Fibroblast of upper back skin (primary cell): ENCODE data around the gene RGS13.
A peak's percentile ranks its signal among the peaks of the same experiment; 100 is the strongest.

Source experiments
- DNase-seq: peaks from one replicate; pipeline ENCODE4 v3.0.0-alpha.2; 2013

The RGS13 gene, protein sequence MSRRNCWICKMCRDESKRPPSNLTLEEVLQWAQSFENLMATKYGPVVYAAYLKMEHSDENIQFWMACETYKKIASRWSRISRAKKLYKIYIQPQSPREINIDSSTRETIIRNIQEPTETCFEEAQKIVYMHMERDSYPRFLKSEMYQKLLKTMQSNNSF

DNA sequence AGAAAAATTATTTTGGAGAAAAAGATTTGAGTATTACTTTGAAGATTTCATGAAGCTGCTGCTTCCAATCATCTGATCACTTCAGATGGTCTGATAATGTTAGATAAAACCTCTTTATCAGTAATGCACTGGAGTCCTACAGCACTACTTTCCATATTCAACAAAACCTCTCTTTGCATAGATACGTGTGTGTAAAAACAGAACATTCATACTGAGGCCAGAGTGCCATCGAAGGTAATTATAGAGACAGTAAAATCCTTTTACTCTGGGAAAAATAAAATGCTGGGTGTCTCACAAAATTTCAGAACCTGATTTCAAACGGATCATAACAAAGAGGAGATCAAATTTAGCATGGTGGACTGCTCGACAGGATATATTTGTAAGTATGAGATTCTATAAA, at the start of gene RGS13:
RGS13 (plus strand) TSS at position 209 of the 400 bp plus-strand sequence. CDS start 8,188 bp downstream, outside the sequence.
- no peak for DNase-seq

DNA sequence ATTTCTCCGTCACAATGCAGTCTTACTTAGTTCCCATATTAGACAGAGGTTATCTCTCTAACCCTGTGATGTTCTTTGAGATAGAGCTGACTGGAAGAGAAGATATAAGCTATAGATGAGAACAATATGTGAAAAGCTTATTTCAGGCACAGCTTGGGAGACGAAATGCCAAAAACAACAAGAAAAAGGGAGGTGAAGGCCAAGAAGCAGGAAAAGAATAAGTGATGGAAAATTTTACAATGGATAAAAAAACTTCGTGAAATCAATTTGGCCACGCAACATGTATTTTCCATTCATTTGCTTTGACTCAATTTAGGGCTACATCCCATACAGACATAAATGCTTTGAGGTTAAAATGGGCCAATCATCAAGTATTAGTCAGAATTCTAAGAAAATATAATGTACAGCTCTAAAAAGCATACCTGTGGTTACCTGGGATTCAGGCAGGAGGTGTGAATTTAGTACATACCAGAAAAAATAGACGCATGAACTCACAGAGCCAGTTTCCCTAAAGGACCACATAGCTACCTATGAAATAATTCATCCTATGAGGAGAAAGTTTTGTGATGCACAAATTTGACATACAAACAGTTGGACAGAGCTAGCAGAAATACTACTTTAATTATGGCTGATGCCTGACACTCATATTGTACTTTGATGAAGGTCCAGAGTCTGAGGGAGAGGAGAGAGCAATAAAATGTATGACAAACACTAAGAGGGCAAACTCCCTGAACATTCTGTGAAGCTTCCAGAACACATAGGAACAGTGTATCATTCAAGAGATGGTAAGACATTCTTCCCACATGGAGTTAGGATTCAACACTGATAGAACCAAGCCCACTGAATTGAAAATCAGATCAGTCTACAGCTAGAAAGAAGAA, 48.3 kb upstream of the RGS13 start:
- no peak for DNase-seq

DNA sequence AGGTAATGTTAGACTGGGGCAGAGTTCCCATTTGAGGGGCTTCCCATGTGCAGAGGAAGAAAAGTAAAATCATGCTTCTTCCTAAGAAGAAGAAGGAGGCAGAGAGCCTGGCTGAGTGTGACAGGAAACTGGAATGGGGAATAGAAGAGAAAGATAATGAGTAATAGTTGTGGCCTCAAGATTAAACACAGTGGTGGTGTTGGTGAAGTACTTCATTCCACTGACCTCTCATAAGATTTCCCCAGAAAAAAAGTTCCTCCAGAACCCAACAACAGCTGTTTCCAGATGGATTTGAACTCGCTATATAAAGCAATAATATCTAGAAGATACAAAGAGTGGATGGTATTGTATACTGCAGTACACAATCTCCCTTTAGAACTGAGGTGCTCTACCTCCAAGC, 47.4 kb upstream of the RGS13 start:
- DNase-seq: peak; percentile 47

DNA sequence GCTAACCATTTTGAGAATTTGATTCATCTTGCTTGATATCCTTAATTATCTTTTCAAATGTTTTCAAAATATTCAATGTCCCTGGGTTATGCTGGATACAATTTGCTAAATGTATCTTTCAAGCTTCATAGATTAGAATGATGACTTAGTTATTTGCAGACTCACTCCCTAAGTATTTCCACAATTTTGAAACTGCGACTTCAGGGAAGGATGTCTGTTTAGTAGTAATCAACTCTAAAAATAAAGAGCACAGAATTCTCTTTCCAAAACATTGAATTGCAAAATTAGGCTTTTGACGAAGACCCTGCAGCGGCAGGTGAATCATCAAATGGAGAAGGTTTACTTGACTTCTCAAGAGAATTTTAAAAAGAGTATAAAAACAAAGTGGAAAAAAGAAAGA, 46.1 kb upstream of the RGS13 start:
- DNase-seq: no peak

DNA sequence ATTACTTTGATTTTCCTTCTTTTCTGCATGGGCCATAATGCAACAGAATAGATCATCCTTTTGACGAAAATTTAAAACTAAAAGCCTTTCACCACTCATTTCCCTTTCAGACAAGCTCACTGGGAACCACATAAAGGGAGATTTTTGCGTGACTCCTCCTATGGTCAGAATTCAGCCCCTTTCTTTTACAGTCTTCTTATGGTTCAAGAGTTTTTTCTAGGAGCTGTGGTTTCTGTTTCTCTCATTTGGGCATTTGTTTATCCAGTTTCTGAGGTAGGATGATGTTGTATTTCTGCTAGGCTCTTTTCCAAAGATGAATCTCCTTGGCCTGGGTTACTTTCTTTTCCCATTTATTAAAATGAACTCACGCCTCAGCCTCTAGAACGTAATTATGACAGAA, 43.4 kb upstream of the RGS13 start:
- no peak for DNase-seq

DNA sequence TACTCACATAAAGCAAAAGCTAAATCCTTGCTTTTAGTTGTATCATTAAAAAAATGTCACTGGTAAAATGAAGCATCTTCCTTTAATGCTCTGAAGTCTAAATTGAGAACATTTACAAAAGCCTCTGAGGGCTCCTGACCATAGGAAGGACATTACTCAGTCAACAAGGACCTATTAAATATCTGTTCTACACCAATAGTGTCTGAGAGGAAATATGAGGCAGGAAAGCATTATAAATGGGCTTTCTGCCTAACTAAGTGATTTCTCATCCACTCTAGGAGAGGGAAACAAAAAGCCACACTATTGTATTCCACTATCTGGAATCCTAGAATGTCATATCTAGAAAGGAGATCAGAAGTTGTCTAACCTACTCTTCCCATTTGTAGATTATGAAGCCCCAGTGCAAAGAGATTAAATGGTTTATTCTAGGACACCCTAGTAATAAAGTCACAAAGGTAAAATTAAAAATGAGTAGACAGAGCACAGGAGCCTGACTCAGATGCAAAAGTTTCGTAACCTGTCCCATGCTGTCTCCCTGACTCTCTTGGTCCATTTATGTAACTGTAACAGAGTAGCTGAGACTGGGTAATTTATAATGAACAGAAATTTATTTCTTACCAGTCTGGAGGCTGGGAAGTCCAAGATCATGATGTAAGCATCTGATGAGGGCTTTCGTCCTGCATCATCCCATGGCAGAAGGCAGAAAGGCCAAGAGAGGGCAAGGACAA, 42.8 kb upstream of the RGS13 start:
- no peak for DNase-seq

DNA sequence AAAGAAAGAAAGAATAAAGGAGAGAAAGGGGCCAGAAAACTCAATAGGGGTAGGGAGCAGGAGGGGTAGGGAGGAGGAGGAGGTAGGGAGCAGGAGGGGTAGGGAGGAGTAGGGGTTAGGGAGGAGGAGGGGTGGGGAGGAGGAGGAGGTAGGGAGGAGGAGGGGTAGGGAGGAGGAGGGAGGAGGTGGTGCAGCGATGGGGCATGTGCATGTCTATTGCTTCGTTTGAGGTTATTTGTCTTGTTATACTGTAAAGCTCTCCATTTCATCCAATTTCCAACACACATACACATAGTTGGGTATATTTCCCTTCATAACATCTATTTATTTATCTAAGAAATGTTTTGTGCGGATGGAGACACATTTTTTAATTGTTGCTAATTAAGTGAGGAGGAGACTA, 40.6 kb upstream of the RGS13 start:
- no peak for DNase-seq

DNA sequence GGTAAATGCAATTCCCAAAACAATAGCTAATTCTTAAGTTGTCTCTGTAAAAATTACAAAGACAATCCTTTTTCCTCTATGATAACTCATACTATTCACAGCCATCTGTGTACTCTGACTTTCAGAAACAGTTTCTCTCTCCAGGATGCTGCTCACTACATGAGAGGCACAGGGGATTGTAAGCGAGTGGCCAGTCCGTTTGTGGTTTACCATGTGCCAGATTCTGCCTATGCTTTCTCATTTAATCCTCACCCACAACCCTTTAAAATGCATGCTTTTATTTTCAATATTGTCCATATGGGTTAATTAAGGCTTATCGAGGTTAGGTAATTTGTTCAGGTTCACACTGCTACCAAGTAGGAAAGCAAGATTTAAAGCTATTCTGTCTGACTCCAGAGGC, 37.4 kb upstream of the RGS13 start:
- DNase-seq: no peak

DNA sequence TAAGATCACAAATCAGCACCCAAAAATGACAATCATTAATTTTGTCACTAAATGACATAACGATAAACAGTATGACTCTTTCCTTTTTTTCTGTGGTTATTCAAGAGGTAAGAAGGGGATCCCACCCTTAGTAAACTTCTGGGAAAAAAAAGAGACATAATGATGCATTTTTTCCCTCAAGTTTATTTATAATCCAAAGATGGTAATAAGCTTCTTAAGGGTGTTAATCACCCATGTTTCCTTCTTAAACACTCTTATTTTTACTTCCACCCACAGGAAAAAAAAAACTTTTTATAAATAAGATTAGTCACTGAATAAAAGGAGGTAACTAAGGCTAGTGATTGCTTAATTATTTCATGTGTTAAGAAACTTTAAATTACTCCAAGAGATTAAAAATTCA, 35.7 kb upstream of the RGS13 start:
- DNase-seq: no peak

DNA sequence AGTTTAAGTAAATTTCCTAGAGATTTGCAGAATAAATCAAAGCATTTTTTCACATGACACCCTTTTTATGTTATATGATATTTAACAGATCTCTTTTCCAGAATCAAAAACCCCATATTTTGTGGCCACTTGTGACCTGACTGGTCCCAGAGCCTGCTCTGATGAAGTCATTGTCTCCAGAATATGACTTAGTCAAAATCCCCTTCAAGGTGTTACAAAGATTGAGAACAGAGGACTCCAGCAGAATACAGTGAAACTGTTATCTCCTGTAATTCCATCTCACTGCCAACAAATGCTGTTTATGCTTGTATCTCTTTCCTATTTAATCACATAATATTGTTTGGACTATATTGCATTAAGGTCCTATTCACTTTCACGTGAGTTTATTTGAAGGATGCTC, 34.8 kb upstream of the RGS13 start:
- no peak for DNase-seq

DNA sequence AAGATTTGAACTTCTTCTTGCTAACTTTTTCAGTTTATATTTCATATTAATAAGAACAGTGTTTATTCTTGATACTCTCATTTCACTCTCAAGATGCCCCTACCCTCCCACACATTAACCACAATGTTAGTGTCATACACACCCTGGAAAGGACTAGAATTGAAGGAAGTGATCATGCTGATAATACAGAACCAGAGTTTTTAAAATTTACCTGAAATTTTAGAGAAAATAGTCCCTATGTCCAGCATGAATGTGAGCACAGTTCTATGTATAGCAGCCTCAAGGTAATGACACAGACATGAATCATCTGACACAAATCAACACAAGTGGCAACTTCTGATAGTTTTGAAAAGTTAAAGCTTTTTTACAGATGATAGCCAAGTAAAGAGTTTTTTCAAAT, 34.4 kb upstream of the RGS13 start:
- DNase-seq: no peak

DNA sequence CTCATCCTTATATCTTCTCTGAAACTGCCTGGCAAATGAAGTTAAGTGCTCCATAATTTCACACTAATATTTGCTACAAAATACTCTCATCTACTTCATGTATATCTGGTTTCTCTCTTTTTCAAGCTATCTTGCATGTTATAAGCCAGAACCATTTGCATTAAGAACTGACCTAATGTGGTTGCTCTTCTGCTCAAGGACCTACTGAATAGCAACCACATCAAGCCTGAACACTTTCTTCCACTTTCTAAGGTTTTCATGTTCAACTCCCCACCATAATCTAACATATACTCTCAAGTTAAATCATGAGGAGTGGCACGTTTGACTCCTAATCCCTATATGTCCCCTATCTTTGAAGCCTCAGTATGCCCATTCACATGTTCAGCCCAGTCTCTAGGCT, 33.2 kb upstream of the RGS13 start:
- DNase-seq: no peak

DNA sequence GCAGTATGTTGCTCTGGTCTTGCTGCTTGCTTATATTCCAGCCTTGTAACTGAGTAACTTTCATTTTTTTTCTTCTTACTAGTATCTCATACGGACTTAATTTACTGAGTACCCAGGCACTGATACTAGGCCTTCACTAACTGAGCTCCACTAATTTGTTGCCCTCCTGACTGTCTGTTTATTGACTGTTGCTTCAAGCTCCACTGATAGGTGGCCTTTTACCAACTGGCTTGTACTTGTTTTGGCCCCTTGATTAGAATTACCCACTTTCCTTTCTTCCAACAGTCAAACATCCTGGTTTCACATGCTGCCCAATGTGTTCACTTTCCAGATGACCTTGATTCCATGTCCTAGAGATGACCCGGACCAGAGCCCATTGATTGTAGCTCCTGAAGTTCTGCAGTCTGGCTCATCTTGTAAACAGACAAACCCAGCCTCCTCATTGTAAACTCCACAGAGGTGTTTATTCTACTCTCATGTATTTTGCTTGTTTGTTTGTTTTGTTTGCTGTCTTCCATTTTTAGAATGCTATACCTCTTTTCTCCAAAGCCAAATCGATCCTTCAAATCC, 32.6 kb upstream of the RGS13 start:
- DNase-seq: no peak

DNA sequence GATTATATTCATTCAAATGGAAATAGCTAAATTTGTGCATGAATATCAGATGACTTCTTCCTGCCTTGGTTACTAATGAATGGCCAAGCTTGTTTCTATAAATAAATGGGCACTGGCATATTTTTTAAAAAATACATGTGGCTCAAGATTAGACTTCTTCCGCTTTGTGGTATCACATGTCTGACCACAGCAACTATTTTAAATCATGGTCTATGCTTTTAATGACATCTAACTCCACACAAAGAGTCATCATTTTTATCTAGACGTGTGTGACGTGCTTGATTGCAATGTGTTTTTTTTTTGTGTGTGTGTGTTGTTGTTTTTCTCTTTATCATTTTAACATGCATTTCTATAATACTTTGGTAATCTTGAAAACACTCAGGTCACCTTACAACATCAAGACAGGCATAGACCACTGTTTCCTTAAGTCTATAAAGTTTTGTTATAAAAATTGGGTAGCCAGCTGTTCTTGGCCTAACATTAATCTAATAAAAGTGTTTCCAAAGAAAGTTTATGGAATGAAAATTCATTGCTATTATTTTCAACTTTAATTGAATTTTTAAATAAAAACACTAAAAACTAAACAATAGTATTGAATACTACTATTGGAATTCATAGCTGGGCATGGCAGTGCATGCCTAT, 30.8 kb upstream of the RGS13 start:
- DNase-seq: no peak

DNA sequence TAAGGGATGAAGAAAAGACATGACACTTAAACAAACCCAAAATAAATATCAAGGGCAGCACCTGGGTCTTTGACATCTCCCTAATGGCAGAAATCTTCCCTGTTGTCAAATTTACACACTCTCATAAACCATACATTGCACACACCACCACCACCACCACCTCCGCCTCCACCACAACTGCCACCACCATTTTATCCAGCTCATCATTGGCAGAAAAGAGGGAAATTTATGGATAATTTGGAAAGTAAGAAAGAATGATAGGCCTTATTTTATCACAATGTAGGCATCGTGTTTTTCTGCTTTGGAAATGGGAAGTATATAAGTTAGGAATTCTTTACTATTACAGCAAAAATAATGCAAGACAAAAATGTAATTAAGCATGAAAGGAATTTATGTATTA, 27.3 kb upstream of the RGS13 start:
- DNase-seq: no peak

DNA sequence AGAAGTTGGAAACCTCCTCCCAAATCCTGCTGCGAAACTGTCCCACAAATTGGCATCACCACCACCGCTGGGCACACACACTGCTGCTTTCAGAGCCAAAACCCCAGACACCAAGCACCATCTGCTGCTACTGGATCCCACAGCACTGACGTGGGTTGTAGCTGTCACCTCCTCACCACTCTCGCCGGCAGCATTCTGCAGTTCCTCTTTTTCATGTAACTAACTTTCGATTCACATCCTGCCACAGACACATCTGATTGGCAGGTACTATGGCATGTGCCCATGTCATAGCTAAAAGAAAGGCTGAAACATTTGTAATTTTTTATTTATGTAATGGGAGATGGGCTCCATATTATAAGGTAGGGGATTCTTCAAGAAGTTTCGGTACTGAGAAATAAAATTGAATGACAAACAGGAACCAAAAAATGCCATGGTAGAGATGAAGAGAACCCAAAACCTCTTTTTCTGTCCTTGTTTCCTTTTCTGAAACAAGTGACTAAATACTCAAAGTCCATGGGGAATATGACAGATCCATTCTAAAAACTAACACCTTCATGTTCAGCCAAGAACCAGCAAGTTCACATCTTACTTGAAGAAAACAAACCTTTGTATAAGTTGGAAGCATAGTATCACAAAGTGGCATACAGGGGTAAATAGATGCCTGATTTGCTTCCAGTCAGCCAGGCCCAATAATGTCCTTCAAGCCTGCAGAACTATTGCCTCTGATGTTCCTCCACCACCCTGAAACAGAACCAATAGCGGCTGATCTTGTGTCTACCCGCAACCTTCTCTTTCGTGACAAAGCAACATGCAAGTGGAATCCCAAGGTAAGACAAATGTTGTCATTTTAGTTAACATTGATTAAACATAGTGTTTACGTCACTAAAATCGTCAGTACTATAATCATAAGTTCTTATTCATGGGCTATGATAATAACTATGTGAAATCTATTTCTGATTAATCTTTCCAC, 26.6 kb upstream of the RGS13 start:
- DNase-seq: no peak

DNA sequence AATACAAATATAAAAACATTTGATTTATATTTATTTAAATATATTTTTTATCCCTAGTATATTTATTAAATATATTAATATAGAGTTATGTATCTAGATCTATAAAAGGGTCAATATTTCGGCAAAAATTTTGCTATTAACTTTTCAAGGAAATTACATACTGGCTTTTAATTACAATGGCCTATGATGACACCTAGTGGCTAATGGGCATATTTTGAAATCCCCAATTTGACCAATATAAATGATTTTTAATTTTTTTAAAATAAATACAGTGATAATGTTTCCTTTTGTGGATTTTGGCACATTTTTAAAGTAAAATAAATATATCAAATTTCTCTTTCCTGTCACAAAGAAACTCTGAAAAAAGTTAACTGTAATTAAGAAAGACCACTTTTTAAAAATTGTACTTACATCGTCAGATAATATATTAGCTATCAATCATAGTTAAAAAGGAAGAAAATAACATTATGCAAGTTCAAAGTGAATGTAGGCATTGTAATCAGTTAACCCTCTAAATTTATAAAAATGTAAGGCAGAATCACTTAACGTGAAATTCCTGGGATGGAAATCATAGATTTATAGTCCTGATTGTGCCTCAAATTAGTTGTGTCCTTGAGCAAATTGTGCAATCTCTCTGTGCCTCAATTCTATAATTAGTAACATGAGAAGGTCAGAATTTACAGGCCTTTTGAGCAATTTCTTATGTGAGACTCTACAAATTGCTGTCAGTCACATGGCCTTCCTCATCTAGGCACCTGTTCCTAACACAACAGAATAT, 25.6 kb upstream of the RGS13 start:
- peak; percentile 36 for DNase-seq

DNA sequence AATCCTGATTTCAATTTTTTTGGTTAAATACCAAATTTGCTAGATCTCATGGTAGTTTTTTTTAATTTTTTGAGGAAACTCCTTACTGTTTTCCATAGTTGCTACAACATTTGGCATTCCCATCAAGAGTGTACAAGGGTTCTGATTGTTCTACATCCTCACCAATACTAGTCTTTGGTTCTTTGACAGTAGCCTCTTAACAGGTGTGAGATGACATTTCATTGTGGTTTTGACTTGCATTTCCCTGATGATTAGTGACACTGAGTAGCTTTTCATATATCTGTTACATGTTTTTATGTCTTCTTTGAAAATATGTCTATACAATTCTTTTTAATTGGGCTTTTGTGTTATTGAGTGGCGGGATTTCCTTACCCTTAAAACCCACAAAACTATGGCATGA, 20.9 kb upstream of the RGS13 start:
- DNase-seq: no peak

DNA sequence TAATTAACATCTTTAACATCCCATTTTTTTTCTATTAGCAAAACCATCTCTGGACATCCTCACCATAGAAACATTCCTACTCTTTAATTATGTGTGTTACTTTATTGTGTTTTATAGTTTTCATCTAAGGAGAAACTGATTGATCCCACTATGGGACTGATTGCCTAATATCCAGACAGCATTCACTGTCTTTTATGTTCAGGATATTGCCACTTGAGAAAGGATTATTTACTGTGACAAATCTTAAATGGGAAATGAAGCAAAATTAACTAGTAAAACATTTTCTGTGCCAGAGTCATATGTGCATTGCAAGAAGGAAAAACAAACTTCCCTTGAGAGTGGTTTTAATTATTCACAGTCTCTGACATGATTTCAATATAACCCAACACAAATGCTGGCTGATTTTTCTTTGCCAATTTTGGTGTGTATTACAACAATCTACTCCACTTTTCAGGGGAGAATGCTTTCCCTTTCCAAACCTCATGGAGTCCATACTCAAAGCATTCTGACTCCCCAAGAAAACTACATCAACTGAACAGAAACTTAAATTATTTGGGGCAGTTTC, 15.8 kb upstream of the RGS13 start:
- DNase-seq: no peak

DNA sequence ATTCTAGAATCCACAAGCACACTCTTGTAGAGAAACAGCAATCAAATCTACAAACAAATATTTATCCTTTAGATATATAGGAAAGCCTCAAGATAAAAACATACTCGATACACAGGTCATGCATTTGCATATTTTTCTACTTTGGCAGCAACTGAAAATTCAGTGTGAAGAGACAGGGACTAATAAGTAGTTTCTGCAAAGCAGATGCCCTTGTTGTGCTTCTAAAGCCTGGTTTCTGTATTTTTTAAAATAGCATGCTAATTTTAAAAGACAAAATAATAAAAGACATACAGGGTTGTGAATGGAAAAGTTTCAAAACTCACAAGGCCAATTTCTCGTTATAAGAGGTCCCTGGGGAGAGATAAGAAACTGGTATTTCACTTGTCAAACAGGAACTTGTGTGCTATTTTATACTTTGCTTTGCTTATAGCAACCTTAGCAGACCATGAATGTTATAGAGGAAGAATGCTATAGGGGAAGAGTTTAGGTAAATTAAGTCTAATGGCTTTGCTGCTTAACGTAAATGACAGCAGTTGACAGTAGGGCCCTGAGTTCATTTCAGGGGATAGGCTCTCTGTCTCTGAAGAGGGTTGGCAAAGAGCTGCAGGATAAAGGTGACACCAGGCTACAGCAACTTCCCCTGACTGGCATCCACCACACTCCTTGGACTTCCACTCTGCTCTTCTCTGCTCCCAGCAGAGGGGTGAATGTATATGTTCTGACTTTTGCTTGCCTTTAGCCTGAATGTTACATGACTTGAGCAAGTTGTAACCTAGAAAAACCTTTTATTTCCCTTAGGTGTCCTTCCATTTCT, 9.4 kb upstream of the RGS13 start:
- DNase-seq: no peak
